WTC11 (cell line): ENCODE data around the gene CDCA8. TPM values are rescaled to one million over a fixed set of nuclear protein-coding genes. Genes with fewer than 3 reads are reported as not detected.

Experiments
- ELF4 ChIP-seq: sonication (generic); formaldehyde crosslinking; IDR thresholded peaks from 2 replicates; pipeline ENCODE4 v1.8.1; 2022; ENCODE audit warnings: low read depth, mild to moderate bottlenecking, moderate library complexity, missing genetic modification reagents
- EMX1 ChIP-seq: fragments of 250-450 bp; sonication (Bioruptor Pico); IDR thresholded peaks from 2 replicates; pipeline ENCODE4 v1.8.0; 2021; ENCODE audit warnings: mild to moderate bottlenecking
- ESRRA ChIP-seq: sonication (generic); formaldehyde crosslinking; IDR thresholded peaks from 2 replicates; pipeline ENCODE4 v1.8.1; 2022; ENCODE audit warnings: mild to moderate bottlenecking, missing genetic modification reagents, borderline replicate concordance
- FOXJ3 ChIP-seq: sonication (generic); formaldehyde crosslinking; IDR thresholded peaks from 2 replicates; pipeline ENCODE4 v1.9.0; 2021; ENCODE audit warnings: missing genetic modification reagents, mild to moderate bottlenecking, borderline replicate concordance
- FOXK1 ChIP-seq: sonication (generic); formaldehyde crosslinking; IDR thresholded peaks from 2 replicates; pipeline ENCODE4 v1.8.0; 2022; ENCODE audit warnings: mild to moderate bottlenecking, moderate library complexity, missing genetic modification reagents
- KAT7 ChIP-seq: sonication (generic); formaldehyde crosslinking; IDR thresholded peaks from 2 replicates; pipeline ENCODE4 v1.8.1; 2023; ENCODE audit warnings: missing genetic modification reagents, mild to moderate bottlenecking, borderline replicate concordance
- NR3C1 ChIP-seq: sonication (generic); formaldehyde crosslinking; conservative IDR thresholded peaks from 2 replicates; pipeline ENCODE4 v1.8.1; 2023; ENCODE audit warnings: low read depth, mild to moderate bottlenecking, missing genetic modification reagents
- SOX15 ChIP-seq: fragments of 250-450 bp; sonication (Bioruptor Pico); IDR thresholded peaks from 2 replicates; pipeline ENCODE4 v1.9.0; 2021; ENCODE audit warnings: mild to moderate bottlenecking
- SP1 ChIP-seq: sonication (generic); formaldehyde crosslinking; conservative IDR thresholded peaks from 2 replicates; pipeline ENCODE4 v1.8.1; 2022; ENCODE audit warnings: missing genetic modification reagents
- TCF7 ChIP-seq: sonication (generic); formaldehyde crosslinking; IDR thresholded peaks from 2 replicates; pipeline ENCODE4 v1.8.0; 2022; ENCODE audit warnings: mild to moderate bottlenecking, low read depth, missing genetic modification reagents, moderate library complexity
- ZNF232 ChIP-seq: sonication (generic); formaldehyde crosslinking; IDR thresholded peaks from 2 replicates; pipeline ENCODE4 v1.8.0; 2022; ENCODE audit warnings: mild to moderate bottlenecking, missing genetic modification reagents
- ZNF416 ChIP-seq: fragments of 250-450 bp; sonication (Bioruptor Pico); IDR thresholded peaks from 2 replicates; pipeline ENCODE4 v1.9.0; 2021; ENCODE audit warnings: mild to moderate bottlenecking, inconsistent platforms
- total RNA-seq: library from RNA; stranded (reverse); gene quantifications from 3 replicates; pipeline ENCODE4 v1.2.3, GENCODE V29; 2021
- TF ChIP-seq, protein P1 (sequence below): sonication (generic); formaldehyde crosslinking; IDR thresholded peaks from 2 replicates; pipeline ENCODE4 v1.8.0; 2022; ENCODE audit warnings: mild to moderate bottlenecking, missing genetic modification reagents
- TF ChIP-seq, protein P2 (sequence below): sonication (generic); formaldehyde crosslinking; IDR thresholded peaks from 2 replicates; pipeline ENCODE4 v1.8.0; 2022; ENCODE audit warnings: mild to moderate bottlenecking, missing genetic modification reagents
- TF ChIP-seq, protein P3 (sequence below): sonication (generic); formaldehyde crosslinking; IDR thresholded peaks from 2 replicates; pipeline ENCODE4 v1.8.0; 2023; ENCODE audit warnings: missing genetic modification reagents, mild to moderate bottlenecking, borderline replicate concordance
- TF ChIP-seq, protein P4 (sequence below): sonication (generic); formaldehyde crosslinking; IDR thresholded peaks from 2 replicates; pipeline ENCODE4 v1.8.1; 2023; ENCODE audit warnings: mild to moderate bottlenecking, moderate library complexity, missing genetic modification reagents
- TF ChIP-seq, protein P5 (sequence below): fragments of 250-450 bp; sonication (Bioruptor Pico); IDR thresholded peaks from 2 replicates; pipeline ENCODE4 v1.8.0; 2021; ENCODE audit warnings: mild to moderate bottlenecking
- TF ChIP-seq, protein P6 (sequence below): sonication (generic); formaldehyde crosslinking; conservative IDR thresholded peaks from 2 replicates; pipeline ENCODE4 v1.8.1; 2023; ENCODE audit warnings: mild to moderate bottlenecking, low read depth, missing genetic modification reagents, moderate library complexity
- TF ChIP-seq, protein P7 (sequence below): fragments of 250-450 bp; sonication (Bioruptor Pico); conservative IDR thresholded peaks from 2 replicates; pipeline ENCODE4 v1.9.0; 2021; ENCODE audit warnings: mild to moderate bottlenecking
- TF ChIP-seq, protein P8 (sequence below): fragments of 200-600 bp; IDR thresholded peaks from 2 replicates; pipeline ENCODE4 v1.8.0; 2022; ENCODE audit warnings: antibody characterized with exemption

The CDCA8 gene
- total RNA-seq, 1 experiment from 2014 or later = 47.7 TPM

DNA sequence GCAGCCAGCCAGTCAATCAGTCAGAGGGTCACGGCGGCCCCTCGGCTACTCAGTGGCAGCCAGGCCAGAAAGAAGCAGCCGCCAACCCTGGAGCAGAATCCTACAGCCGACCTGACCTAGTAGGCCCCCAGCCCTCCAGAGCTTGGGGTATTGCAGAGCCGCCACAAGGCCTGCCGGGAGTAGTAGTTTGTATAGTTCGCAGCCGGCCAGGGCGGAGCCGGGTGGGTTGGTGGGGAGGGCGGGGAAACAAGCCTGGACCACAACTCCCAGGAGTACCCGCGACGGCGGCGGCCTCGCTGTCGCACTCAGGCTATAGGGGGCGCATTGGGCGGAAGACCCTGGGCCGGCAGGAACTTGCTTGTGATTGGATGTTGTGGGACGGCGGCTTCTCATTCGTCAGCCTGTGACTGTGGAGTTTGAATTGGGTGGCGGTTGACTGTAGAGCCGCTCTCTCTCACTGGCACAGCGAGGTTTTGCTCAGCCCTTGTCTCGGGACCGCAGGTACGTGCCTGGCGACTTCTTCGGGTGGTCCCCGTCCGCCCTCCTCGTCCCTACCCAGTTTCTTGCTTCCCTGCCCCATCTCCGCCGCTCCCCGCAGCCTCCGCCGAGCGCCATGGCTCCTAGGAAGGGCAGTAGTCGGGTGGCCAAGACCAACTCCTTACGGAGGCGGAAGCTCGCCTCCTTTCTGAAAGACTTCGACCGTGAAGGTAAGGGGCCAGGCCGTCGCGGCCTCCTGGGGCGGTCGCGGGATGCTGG is at the start of gene CDCA8 (continued):
- TF ChIP-seq, protein P1, sequence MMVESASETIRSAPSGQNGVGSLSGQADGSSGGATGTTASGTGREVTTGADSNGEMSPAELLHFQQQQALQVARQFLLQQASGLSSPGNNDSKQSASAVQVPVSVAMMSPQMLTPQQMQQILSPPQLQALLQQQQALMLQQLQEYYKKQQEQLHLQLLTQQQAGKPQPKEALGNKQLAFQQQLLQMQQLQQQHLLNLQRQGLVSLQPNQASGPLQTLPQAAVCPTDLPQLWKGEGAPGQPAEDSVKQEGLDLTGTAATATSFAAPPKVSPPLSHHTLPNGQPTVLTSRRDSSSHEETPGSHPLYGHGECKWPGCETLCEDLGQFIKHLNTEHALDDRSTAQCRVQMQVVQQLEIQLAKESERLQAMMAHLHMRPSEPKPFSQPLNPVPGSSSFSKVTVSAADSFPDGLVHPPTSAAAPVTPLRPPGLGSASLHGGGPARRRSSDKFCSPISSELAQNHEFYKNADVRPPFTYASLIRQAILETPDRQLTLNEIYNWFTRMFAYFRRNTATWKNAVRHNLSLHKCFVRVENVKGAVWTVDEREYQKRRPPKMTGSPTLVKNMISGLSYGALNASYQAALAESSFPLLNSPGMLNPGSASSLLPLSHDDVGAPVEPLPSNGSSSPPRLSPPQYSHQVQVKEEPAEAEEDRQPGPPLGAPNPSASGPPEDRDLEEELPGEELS = 0 out of 2 replicates have a peak, but pooled peaks have one; percentile 35
- no peak for TF ChIP-seq SOX15
- TF ChIP-seq KAT7 = no peak
- 0 out of 2 replicates have a peak, but pooled peaks have one; percentile 20 for TF ChIP-seq ESRRA (CRISPR knock-in tag)
- TF ChIP-seq, protein P2, sequence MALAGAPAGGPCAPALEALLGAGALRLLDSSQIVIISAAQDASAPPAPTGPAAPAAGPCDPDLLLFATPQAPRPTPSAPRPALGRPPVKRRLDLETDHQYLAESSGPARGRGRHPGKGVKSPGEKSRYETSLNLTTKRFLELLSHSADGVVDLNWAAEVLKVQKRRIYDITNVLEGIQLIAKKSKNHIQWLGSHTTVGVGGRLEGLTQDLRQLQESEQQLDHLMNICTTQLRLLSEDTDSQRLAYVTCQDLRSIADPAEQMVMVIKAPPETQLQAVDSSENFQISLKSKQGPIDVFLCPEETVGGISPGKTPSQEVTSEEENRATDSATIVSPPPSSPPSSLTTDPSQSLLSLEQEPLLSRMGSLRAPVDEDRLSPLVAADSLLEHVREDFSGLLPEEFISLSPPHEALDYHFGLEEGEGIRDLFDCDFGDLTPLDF (CRISPR knock-in tag) = no peak
- TF ChIP-seq, protein P3, sequence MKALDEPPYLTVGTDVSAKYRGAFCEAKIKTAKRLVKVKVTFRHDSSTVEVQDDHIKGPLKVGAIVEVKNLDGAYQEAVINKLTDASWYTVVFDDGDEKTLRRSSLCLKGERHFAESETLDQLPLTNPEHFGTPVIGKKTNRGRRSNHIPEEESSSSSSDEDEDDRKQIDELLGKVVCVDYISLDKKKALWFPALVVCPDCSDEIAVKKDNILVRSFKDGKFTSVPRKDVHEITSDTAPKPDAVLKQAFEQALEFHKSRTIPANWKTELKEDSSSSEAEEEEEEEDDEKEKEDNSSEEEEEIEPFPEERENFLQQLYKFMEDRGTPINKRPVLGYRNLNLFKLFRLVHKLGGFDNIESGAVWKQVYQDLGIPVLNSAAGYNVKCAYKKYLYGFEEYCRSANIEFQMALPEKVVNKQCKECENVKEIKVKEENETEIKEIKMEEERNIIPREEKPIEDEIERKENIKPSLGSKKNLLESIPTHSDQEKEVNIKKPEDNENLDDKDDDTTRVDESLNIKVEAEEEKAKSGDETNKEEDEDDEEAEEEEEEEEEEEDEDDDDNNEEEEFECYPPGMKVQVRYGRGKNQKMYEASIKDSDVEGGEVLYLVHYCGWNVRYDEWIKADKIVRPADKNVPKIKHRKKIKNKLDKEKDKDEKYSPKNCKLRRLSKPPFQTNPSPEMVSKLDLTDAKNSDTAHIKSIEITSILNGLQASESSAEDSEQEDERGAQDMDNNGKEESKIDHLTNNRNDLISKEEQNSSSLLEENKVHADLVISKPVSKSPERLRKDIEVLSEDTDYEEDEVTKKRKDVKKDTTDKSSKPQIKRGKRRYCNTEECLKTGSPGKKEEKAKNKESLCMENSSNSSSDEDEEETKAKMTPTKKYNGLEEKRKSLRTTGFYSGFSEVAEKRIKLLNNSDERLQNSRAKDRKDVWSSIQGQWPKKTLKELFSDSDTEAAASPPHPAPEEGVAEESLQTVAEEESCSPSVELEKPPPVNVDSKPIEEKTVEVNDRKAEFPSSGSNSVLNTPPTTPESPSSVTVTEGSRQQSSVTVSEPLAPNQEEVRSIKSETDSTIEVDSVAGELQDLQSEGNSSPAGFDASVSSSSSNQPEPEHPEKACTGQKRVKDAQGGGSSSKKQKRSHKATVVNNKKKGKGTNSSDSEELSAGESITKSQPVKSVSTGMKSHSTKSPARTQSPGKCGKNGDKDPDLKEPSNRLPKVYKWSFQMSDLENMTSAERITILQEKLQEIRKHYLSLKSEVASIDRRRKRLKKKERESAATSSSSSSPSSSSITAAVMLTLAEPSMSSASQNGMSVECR (CRISPR knock-in tag) = peak; percentile 83; the same call in 1 of the 2 replicates
- TF ChIP-seq FOXJ3 (CRISPR knock-in tag) = no peak
- TF ChIP-seq, protein P4, sequence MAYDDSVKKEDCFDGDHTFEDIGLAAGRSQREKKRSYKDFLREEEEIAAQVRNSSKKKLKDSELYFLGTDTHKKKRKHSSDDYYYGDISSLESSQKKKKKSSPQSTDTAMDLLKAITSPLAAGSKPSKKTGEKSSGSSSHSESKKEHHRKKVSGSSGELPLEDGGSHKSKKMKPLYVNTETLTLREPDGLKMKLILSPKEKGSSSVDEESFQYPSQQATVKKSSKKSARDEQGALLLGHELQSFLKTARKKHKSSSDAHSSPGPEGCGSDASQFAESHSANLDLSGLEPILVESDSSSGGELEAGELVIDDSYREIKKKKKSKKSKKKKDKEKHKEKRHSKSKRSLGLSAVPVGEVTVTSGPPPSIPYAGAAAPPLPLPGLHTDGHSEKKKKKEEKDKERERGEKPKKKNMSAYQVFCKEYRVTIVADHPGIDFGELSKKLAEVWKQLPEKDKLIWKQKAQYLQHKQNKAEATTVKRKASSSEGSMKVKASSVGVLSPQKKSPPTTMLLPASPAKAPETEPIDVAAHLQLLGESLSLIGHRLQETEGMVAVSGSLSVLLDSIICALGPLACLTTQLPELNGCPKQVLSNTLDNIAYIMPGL (CRISPR knock-in tag) = peak; percentile 59; the same call in 1 of the 2 replicates
- TF ChIP-seq, protein P5, sequence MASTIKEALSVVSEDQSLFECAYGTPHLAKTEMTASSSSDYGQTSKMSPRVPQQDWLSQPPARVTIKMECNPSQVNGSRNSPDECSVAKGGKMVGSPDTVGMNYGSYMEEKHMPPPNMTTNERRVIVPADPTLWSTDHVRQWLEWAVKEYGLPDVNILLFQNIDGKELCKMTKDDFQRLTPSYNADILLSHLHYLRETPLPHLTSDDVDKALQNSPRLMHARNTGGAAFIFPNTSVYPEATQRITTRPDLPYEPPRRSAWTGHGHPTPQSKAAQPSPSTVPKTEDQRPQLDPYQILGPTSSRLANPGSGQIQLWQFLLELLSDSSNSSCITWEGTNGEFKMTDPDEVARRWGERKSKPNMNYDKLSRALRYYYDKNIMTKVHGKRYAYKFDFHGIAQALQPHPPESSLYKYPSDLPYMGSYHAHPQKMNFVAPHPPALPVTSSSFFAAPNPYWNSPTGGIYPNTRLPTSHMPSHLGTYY = no peak
- TF ChIP-seq, protein P6, sequence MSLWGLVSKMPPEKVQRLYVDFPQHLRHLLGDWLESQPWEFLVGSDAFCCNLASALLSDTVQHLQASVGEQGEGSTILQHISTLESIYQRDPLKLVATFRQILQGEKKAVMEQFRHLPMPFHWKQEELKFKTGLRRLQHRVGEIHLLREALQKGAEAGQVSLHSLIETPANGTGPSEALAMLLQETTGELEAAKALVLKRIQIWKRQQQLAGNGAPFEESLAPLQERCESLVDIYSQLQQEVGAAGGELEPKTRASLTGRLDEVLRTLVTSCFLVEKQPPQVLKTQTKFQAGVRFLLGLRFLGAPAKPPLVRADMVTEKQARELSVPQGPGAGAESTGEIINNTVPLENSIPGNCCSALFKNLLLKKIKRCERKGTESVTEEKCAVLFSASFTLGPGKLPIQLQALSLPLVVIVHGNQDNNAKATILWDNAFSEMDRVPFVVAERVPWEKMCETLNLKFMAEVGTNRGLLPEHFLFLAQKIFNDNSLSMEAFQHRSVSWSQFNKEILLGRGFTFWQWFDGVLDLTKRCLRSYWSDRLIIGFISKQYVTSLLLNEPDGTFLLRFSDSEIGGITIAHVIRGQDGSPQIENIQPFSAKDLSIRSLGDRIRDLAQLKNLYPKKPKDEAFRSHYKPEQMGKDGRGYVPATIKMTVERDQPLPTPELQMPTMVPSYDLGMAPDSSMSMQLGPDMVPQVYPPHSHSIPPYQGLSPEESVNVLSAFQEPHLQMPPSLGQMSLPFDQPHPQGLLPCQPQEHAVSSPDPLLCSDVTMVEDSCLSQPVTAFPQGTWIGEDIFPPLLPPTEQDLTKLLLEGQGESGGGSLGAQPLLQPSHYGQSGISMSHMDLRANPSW (CRISPR knock-in tag) = no peak
- TF ChIP-seq SP1 (CRISPR knock-in tag) = peak; percentile 86
- TF ChIP-seq EMX1 (CRISPR knock-in tag) = no peak
- TF ChIP-seq, protein P7, sequence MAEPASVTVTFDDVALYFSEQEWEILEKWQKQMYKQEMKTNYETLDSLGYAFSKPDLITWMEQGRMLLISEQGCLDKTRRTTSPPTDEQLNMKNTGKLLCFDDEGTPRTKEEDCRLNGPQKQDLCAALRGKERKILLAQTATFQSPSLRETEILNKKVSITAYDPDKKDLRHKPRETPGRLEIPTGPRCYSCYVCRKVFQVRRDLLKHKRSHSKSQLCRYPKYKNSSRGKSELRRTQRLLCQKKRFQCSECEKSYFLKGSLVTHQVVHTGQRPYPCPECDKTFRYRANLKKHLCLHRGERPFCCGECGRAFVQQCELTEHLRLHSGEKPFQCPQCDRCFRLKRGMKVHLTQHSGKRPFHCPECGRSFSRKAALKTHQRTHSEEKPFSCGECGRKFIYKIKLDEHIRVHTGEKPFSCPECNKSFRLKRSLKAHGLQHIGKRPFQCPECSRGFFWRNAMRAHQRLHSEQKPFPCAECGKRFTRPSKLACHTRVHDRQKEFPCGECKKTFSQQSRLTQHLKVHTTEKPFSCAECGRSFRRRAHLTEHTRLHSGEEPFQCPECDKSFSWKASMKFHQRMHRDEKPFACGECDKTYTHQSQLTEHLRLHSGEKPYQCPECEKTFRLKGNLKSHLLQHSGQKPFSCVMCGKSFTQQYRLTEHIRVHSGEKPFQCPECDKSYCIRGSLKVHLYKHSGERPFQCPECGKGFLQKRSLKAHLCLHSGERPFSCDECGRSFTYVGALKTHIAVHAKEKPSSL = no peak
- no peak for TF ChIP-seq TCF7 (CRISPR knock-in tag)
- TF ChIP-seq ZNF232 = no peak
- TF ChIP-seq NR3C1 = no peak
- TF ChIP-seq FOXK1 (CRISPR knock-in tag) = peak; percentile 69; the same call in 1 of the 2 replicates
- TF ChIP-seq, protein P8, sequence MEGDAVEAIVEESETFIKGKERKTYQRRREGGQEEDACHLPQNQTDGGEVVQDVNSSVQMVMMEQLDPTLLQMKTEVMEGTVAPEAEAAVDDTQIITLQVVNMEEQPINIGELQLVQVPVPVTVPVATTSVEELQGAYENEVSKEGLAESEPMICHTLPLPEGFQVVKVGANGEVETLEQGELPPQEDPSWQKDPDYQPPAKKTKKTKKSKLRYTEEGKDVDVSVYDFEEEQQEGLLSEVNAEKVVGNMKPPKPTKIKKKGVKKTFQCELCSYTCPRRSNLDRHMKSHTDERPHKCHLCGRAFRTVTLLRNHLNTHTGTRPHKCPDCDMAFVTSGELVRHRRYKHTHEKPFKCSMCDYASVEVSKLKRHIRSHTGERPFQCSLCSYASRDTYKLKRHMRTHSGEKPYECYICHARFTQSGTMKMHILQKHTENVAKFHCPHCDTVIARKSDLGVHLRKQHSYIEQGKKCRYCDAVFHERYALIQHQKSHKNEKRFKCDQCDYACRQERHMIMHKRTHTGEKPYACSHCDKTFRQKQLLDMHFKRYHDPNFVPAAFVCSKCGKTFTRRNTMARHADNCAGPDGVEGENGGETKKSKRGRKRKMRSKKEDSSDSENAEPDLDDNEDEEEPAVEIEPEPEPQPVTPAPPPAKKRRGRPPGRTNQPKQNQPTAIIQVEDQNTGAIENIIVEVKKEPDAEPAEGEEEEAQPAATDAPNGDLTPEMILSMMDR = peak; percentile 27; the same call in 1 of the 2 replicates
- TF ChIP-seq ELF4 (CRISPR knock-in tag) = no peak
- no peak for TF ChIP-seq ZNF416 (CRISPR knock-in tag)
